Fibroblast of the aortic adventitia (primary cell): Measurements from ENCODE around the gene ANKRD30A. TPM values are rescaled to one million over a fixed set of nuclear protein-coding genes. Genes with fewer than 3 reads are reported as not detected.
"Not testable (repeated sequence)": the region's sequence is repeated elsewhere in the genome, so short reads cannot be mapped to it uniquely, and the experiment has no call there.

Experiments
- DNase-seq: peaks from one replicate; pipeline ENCODE4 v3.0.0-alpha.2; 2010; ENCODE audit warnings: low read depth
- H3K4me3 ChIP-seq: 2 replicates; pipeline ENCODE4 v1.5.1; 2011; ENCODE audit warnings: low read depth, mild to moderate bottlenecking, control low read depth, low read length, moderate library complexity
- CTCF ChIP-seq: IDR thresholded peaks from 2 replicates; pipeline ENCODE4 v1.5.1; 2011; ENCODE audit warnings: mild to moderate bottlenecking, low read length, control low read depth, inconsistent platforms; ENCODE audit not compliant: insufficient read depth
- small RNA-seq: library from RNA; depleted of rRNA; stranded (forward); fragments of <200 nt; gene quantifications from one replicate; pipeline ENCODE3, GENCODE V24; 2012
- total RNA-seq: library from RNA; depleted of rRNA; stranded (reverse); fragments of >200 nt; gene quantifications from 2 replicates; pipeline ENCODE4 v1.2.3, GENCODE V29; 2012; ENCODE audit warnings: low replicate concordance

Gene ANKRD30A
- total RNA-seq, 1 donor: not detected

DNA sequence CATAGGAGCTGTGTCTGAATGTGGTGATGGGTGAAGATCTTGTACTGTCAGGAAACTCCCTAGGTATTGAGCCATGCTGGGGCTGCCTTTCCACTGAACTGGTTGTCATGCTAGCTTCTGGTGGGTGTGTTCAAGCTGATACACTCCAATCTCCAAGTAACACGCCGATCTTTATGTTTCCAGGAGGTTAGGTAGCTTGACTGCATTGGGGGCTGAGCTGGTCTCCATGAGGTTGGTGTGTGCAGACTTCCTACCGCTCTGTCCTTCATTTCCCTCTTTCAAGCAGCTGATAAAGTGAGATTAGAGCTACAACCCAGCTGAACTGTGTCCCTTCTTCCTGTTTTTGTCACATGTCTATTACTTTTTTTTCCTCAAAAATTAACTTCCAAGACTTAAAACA lies 265.5 kb downstream of the ANKRD30A start:
- no peak for DNase-seq
- TF ChIP-seq CTCF: no peak
- no peak overlapping the region for H3K4me3 ChIP-seq

DNA sequence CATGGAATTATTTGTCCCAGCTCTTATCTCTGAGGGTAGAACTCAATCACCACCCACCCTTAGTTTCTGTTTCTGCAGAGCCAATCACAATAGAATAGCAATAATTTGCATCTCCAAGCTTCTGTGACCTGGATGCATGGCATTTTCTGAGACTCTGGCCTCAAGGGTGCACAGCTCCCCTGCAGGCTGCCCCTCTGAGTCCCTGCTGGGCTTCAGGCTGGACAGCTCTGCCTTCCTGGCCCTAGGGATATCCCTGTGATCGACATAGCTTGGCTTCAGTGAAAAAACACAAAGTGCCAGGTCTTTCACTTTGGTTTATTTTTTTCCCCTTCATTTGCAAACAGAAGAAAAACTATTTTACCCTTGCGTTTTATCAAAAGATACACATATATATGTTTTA lies 275.4 kb downstream of the ANKRD30A start:
- H3K4me3 ChIP-seq, DNase-seq: not testable (repeated sequence)

- TF ChIP-seq CTCF: no peak
- H3K4me3 ChIP-seq: no peak overlapping the region
- DNase-seq: no peak
These were observed 275.8 kb downstream of the ANKRD30A start for GRCh38 chr10:37401225-37401624.

DNA sequence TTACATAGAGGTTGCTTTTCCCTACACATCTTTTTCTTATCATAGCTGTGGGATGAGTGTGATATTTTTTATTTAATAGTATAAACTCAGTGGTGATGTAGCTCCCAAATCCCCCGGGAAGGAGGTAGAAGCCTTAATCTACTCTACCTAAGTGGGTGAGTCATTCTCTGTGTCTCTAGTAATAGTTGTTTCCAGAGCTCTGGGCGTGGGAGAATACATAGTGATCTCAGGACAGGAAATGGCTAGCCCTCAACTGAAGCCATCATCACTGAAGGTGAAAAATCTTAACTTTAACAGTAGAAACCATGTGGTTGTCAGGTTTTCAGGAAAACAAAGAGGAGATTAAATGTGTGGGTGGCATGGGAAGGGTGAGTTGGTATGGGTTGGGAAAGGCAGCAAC lies 278.4 kb downstream of the ANKRD30A start:
- H3K4me3 ChIP-seq: no peak overlapping the region

More for the DNA sequence above, 278.4 kb downstream of the ANKRD30A start:
- DNase-seq: no peak
- no peak for TF ChIP-seq CTCF

Small RNA genes within 50 kb of the gene (small RNA-seq; reads per million reads assigned to genes)
- gene RF00019 (not detected), gene RN7SL314P (not detected), gene RNU6-811P (not detected)
